C4-2B (cell line): ENCODE measurements around the gene OSBPL7.

Experiments used
- CTCF ChIP-seq: fragments of 450-650 bp; conservative IDR thresholded peaks from 2 replicates; pipeline ENCODE4 v1.5.1; 2017; ENCODE audit warnings: mild to moderate bottlenecking
- ZFX ChIP-seq: fragments of 450-650 bp; IDR thresholded peaks from 2 replicates; pipeline ENCODE4 v1.6.1; 2017

GRCh38 chr17:47850373-47850691, 28.7 kb upstream of the OSBPL7 start:
- no peak for TF ChIP-seq CTCF
- TF ChIP-seq ZFX = no peak
